Measurements from ENCODE around the gene BTG1.

- no peak for TF ChIP-seq CTCF (conservative IDR thresholded peaks at IDR 0.05; ENCODE audit: low read length)
- TF ChIP-seq EZH2phosphoT487 (IDR thresholded peaks at IDR 0.05; ENCODE audit: borderline replicate concordance, low read depth, low read length), result no peak
Measured at GRCh38 chr12:92111256-92111655, 34.4 kb downstream of the BTG1 start.
